ENCODE data around the gene SMARCD1.

The SMARCD1 gene

DNA sequence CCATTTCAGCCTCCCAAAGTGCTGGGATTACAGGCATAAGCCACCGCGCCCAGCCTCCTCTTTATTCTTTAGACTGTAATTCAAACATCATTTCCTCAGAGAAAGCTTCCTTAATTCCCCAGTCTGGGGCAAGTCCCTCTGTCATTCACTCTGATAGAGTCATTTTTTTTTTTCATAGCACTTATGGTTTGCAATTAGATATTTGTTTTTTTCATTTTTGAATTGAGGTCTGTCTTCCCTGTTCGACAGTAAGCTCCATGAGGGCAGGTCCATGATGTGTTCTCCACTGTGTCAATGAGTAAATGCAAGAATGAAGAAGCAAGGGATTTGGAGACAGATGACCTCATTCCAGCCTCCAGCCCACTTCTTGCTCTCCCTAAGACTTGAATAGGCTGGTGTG lies 15.6 kb upstream of the SMARCD1 start:
- H3K27ac ChIP-seq: no peak overlapping the region
- no peak overlapping the region for H3K4me3 ChIP-seq
- DNase-seq (ENCODE audit: low spot score): no peak
- TF ChIP-seq CTCF (IDR thresholded peaks at IDR 0.05): no peak

- Histone ChIP-seq H3K4me3 (peak overlapping the region; percentile 41), H3K27ac (no peak overlapping the region)
- peak; percentile 76 for TF ChIP-seq CTCF (IDR thresholded peaks at IDR 0.05)
- DNase-seq (ENCODE audit: low spot score): peak; percentile 84
Observed at GRCh38 chr12:50070314-50071060, 14.7 kb upstream of the SMARCD1 start.

GRCh38 chr12:50072198-50072907 lies 12.8 kb upstream of the SMARCD1 start:
- no peak overlapping the region for H3K27ac ChIP-seq
- no peak for TF ChIP-seq CTCF (IDR thresholded peaks at IDR 0.05)
- DNase-seq (ENCODE audit: low spot score): no peak
- no peak overlapping the region for H3K4me3 ChIP-seq

- H3K4me3 ChIP-seq: no peak overlapping the region
- H3K27ac ChIP-seq: no peak overlapping the region
- TF ChIP-seq CTCF (IDR thresholded peaks at IDR 0.05): no peak
- DNase-seq (ENCODE audit: low spot score): no peak
Observed at GRCh38 chr12:50073206-50073605, 11.9 kb upstream of the SMARCD1 start.

- H3K27ac ChIP-seq: no peak overlapping the region
- no peak for DNase-seq (ENCODE audit: low spot score)
- no peak overlapping the region for H3K4me3 ChIP-seq
- TF ChIP-seq CTCF (IDR thresholded peaks at IDR 0.05): no peak
Observed at GRCh38 chr12:50073712-50074111, 11.4 kb upstream of the SMARCD1 start.

GRCh38 chr12:50074936-50075807 lies 10.0 kb upstream of the SMARCD1 start:
- Histone ChIP-seq H3K27ac (no peak overlapping the region), H3K4me3 (no peak overlapping the region)
- TF ChIP-seq CTCF (IDR thresholded peaks at IDR 0.05): peak; percentile 82
- DNase-seq (ENCODE audit: low spot score): peak; percentile 84

Data from coronary artery (tissue), 2 donors.